Kidney (tissue), 14 donors: ENCODE results near the gene LYST. TPM values are rescaled to one million over a fixed set of nuclear protein-coding genes. Genes with fewer than 3 reads are reported as not detected.
"Not testable (repeated sequence)": the region's sequence is repeated elsewhere in the genome, so short reads cannot be mapped to it uniquely, and the experiment has no call there.

Source experiments
- DNase-seq, 5 donors: peaks; one replicate each; pipeline ENCODE4 v3.0.0-alpha.2; 2013 to 2020
- FAIRE-seq: peaks from 2 replicates; lab custom pipeline; 2012; peaks lifted over from hg19 to GRCh38; lab: Jason Lieb, UNC
- H3K27ac ChIP-seq, 2 donors: one replicate each; pipeline ENCODE4 v1.7.0; 2013; ENCODE audit warnings: low read depth in 2 of 2, low read length in 2 of 2, inconsistent platforms in 1 of 2
- H3K27me3 ChIP-seq: one replicate; pipeline ENCODE4 v1.7.1; 2013; ENCODE audit warnings: low read length, inconsistent platforms; ENCODE audit not compliant: control insufficient read depth, insufficient read depth
- H3K36me3 ChIP-seq, 3 donors: one replicate each; pipeline versions ENCODE4 v1.7.0 to v1.7.1; 2013; ENCODE audit warnings: low read length in 3 of 3, control low read depth in 1 of 3, inconsistent platforms in 1 of 3; ENCODE audit not compliant: insufficient read depth in 3 of 3, control insufficient read depth in 2 of 3
- H3K4me1 ChIP-seq, 3 donors: one replicate each; pipeline versions ENCODE4 v1.7.0 to v1.7.1; 2013; ENCODE audit warnings: low read length in 3 of 3, inconsistent platforms in 1 of 3, low read depth in 1 of 3; ENCODE audit not compliant: control insufficient read depth in 2 of 3, insufficient read depth in 2 of 3
- H3K4me3 ChIP-seq, 3 donors: one replicate each; pipeline versions ENCODE4 v1.7.0 to v1.8.1; 2013; ENCODE audit warnings: low read length in 3 of 3, control low read depth in 1 of 3, inconsistent platforms in 1 of 3
- H3K9ac ChIP-seq, 3 donors: one replicate each; pipeline versions ENCODE4 v1.7.0 to v1.7.1; 2013; ENCODE audit warnings: low read length in 3 of 3, control low read depth in 1 of 3, inconsistent platforms in 1 of 3
- H3K9me3 ChIP-seq, 3 donors: one replicate each; pipeline versions ENCODE4 v1.7.0 to v1.7.1; 2013; ENCODE audit warnings: low read length in 3 of 3, control low read depth in 1 of 3, inconsistent platforms in 1 of 3; ENCODE audit not compliant: control insufficient read depth in 2 of 3, insufficient read depth in 1 of 3
- intact Hi-C: fragments of 100-400 bp; cut with DNase I; formaldehyde crosslinking; loops from one replicate; pipeline ENCODE4 v1.11.1; 2022
- polyA plus RNA-seq: library from polyadenylated mRNA; stranded (reverse); fragments of 350-450 nt; fragmentation: Illumina TruSeq; extraction: RNeasy Lipid Tissue Mini Kit (QIAGEN cat#74804); gene quantifications from one replicate; pipeline ENCODE4 v1.2.3, GENCODE V29; 2014; ENCODE audit warnings: low read depth, low replicate concordance; ENCODE audit not compliant: insufficient read depth
- total RNA-seq: library from RNA; stranded (reverse); fragmentation: NEBNext Ultra II Directional; extraction: Animal tissue kit (Norgen Biotek cat#: 25700); gene quantifications from one replicate; pipeline ENCODE4 v1.2.1, GENCODE V29; 2021
- TF ChIP-seq, protein P1 (sequence below): IDR thresholded peaks from 3 replicates; pipeline ENCODE4 v1.5.1; 2012; ENCODE audit warnings: mild to moderate bottlenecking, moderate library complexity, borderline replicate concordance; ENCODE audit not compliant: insufficient read depth; ENCODE audit errors: extremely low read depth
- donor health status: control.
- donor health status: control.
- donor health status: control.
- donor health status: control.
- donor health status: control.
- donor health status: DM: yes; HTN: yes; CAD: no.
- donor health status: Normal renal cell carcinoma (clear cell type).

The LYST gene
- total and polyA plus RNA-seq, 2 donors from 2014 or later = 4.6 to 30.3 TPM

DNA sequence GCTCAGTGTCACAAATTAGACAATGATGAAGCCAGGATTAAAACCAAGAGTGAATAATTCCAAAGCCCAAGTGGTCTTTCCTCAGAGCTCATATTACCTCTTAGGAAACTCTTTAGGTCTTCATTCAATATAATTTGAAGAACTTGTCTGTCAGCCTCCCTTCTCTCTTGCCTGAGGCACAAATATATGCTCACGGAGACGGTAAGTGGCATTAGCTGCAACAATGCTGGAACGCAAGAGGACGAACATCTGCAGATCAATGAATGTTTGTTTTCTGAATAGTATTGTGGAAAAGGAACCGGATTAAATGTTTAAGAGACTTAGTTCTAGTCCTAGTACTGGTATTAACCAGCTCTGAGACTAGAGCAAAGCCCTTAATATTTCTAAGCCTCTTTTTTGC lies 39.7 kb upstream of the LYST start:
- Histone ChIP-seq H3K9me3 (no peaks in the 10 kb centered on the region), H3K9ac (no peak overlapping the region), H3K27me3 (no peaks in the 10 kb centered on the region), H3K4me3 (no peak overlapping the region), H3K36me3 (no peaks in the 10 kb centered on the region), H3K4me1 (no peaks in the 10 kb centered on the region), H3K27ac (no peak overlapping the region)
- intact Hi-C loops = no loop called here
- no peak for FAIRE-seq
- DNase-seq = no peak
- TF ChIP-seq, protein P1, sequence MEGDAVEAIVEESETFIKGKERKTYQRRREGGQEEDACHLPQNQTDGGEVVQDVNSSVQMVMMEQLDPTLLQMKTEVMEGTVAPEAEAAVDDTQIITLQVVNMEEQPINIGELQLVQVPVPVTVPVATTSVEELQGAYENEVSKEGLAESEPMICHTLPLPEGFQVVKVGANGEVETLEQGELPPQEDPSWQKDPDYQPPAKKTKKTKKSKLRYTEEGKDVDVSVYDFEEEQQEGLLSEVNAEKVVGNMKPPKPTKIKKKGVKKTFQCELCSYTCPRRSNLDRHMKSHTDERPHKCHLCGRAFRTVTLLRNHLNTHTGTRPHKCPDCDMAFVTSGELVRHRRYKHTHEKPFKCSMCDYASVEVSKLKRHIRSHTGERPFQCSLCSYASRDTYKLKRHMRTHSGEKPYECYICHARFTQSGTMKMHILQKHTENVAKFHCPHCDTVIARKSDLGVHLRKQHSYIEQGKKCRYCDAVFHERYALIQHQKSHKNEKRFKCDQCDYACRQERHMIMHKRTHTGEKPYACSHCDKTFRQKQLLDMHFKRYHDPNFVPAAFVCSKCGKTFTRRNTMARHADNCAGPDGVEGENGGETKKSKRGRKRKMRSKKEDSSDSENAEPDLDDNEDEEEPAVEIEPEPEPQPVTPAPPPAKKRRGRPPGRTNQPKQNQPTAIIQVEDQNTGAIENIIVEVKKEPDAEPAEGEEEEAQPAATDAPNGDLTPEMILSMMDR = no peak

- intact Hi-C loops, H3K9me3 ChIP-seq, FAIRE-seq, H3K27me3 ChIP-seq, H3K4me1 ChIP-seq, DNase-seq, H3K36me3 ChIP-seq, H3K9ac ChIP-seq, H3K4me3 ChIP-seq, H3K27ac ChIP-seq: not testable (repeated sequence)
Observed at GRCh38 chr1:235903809-235904208, 37.1 kb upstream of the LYST start.

DNA sequence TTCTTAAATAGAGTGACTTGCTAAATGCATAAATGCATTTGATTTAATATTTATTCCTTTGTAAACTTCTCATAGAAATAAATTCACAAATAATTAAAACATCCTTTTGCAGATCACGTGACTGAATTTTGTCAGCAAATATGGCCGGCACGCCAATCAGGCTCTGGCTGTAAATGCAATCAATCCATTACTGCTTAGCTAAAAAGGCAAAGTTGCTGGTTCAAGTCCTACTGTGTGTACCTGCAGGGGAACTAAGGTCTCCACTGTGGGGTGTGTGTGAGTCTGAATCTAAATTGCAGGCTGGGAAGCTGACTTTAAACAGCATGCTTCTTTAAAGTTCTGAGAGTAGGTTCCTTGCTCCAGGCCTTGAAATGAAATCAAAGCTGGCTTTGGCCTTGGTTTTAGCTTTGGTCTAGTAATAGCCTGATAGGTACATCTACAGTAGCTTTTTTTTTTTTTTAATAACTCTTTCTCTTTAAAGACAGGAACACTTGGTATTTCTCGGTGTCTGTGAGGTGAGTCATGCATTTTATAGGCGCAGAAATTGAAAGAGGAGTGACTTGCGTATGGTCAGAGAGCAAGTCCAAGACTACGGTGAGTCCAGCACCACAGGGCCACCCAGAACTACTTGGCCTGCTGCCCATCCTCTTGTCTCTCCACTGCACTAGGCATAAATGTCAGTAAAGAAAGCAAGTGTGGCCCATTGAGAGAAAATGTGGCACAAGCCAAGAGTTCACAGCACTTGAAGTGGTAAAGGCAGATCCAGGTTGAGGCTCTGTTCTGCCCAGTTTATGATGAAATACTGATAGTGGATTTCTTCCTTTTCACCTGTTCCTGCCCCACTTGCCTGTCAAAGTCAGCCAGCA lies 36.2 kb upstream of the LYST start:
- Histone ChIP-seq H3K27me3 (no peaks in the 10 kb centered on the region), H3K4me3 (no peak overlapping the region), H3K27ac (no peak overlapping the region), H3K4me1 (no peaks in the 10 kb centered on the region), H3K9ac (no peak overlapping the region), H3K36me3 (no peaks in the 10 kb centered on the region), H3K9me3 (no peaks in the 10 kb centered on the region)
- DNase-seq (peak in 1 of 5 donors; percentile 71), FAIRE-seq (no peak)
- TF ChIP-seq, protein P1 = no peak
- intact Hi-C loops = no loop called here

GRCh38 chr1:235901461-235901860 lies 34.8 kb upstream of the LYST start:
- Histone ChIP-seq H3K9ac (no peak overlapping the region), H3K27me3 (no peaks in the 10 kb centered on the region), H3K4me1 (no peaks in the 10 kb centered on the region), H3K4me3 (no peak overlapping the region), H3K9me3 (no peaks in the 10 kb centered on the region), H3K36me3 (no peaks in the 10 kb centered on the region), H3K27ac (no peak overlapping the region)
- DNase-seq (no peak), FAIRE-seq (no peak)
- intact Hi-C loops = no loop called here
- TF ChIP-seq, protein P1 = no peak
